Left lobe of liver (tissue), 2 donors: ENCODE data around the gene RAP1A. TPM values are rescaled to one million over a fixed set of nuclear protein-coding genes. Genes with fewer than 3 reads are reported as not detected.

Source experiments
- ATAC-seq: fragments of 200-7000 bp; cut with Tn5 transposase; one replicate; pipeline ENCODE4 v1.9.1; 2020; ENCODE audit warnings: mild to moderate bottlenecking, moderate library complexity
- DNase-seq: peaks from one replicate; pipeline ENCODE4 v3.0.0-alpha.2; 2020; ENCODE audit warnings: low spot score
- total RNA-seq: library from RNA; stranded (reverse); gene quantifications from one replicate; pipeline ENCODE4 v1.2.1, GENCODE V29; 2021
- donor health status: DM: no; HTN: no; CAD: no; lungs with moderate emphysema.
- donor health status: DM: no; HTN: yes; CAD: no.

The RAP1A gene
- total RNA-seq, 1 donor from 2014 or later = 30.0 TPM

DNA sequence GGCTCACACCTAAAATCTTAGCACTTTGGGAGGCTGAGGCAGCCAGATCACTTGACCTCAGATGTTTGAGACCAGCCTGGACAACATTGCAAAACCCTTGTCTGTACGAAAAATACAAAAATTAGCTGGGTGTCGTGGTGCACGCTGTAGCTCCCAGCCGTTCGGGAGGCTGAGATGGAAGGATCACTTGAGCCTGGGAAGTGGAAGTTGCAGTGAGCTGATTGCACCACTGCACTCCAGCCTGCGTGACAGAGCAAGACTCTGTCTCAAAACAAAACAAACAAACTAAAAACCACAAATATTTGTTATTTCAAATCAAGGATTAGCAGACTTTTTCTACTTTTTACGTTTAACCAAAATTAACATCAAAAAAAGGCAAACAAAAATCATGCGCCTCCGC lies 88.3 kb downstream of the RAP1A start:
- ATAC-seq (no peak), DNase-seq (no peak)

DNA sequence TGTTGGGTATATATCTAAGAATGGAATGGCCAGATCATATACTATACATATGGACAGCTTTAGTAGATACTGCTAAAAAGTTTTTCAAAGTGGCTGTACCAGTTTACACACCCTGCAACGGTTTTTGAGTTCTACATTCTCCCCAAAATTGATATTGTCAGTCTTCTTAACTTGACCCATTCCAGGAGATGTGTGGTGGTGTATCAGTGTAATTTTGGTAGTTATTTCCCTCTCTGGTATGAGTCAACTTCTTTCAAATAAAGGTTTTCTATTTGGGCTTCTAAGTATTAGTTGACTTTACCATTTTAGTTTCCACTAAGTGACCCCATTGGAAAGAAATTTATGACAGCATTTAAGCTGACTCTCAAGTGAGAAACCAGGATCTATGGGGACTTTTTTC lies 90.4 kb downstream of the RAP1A start:
- no peak for ATAC-seq
- DNase-seq = no peak

DNA sequence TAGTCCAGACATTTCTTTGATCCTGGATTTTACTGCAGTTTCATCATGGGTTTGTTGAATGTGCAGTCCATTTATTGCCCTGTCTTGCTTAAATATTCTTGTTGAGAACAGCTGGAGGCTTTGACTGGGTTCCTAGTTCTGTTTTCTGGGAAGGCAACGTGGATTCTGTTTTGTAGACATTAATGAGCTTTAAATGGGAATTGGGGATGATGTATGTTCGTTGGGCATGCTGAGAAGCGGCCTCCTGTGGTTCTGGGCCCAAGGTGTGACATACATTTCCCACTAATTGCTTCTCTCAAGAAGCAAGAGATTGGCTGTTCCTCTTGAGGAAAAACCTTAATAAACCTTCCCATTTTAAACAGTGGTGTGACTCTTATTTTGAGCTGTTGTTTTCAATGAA lies 96.7 kb downstream of the RAP1A start:
- ATAC-seq (no peak), DNase-seq (no peak)

DNA sequence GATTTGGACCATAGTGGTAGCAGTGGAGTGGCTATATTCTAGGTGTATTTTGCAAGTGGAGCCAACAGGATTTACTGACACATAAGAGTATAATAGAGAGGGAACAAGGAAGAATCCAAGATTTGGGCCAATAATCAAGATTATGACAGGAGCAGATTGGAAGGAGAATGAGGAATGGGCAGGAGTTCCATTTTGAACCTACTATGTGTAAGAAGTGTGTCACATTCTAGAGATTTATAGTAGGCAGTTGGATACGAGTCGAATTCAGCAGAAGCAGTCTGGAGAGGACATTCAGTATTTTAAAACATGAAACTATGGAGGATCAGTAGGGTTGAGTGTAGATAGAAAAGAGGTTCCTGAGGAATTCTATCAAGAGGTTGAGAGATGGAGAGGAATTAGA lies 97.9 kb downstream of the RAP1A start:
- no peak for ATAC-seq
- DNase-seq = no peak

DNA sequence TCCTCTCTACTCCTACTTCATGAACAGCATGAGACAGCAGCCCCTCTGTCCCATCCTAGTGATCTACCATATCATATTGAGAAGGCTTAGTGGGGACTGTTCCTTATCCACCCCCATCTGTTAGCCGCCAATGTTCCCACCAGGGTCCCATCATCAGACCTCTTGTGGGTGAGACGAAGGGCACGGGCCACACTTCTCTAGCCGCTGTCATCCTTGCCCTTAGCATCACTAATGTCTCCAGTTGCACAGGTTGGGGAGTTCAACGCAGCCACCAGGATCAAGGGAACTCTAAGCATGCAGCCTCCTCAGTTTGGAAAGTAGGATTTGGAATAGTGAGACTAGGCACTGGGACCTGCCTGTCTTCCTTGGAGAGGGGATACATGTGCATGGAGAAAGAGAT lies 99.5 kb downstream of the RAP1A start:
- no peak for ATAC-seq
- DNase-seq = peak; percentile 39

DNA sequence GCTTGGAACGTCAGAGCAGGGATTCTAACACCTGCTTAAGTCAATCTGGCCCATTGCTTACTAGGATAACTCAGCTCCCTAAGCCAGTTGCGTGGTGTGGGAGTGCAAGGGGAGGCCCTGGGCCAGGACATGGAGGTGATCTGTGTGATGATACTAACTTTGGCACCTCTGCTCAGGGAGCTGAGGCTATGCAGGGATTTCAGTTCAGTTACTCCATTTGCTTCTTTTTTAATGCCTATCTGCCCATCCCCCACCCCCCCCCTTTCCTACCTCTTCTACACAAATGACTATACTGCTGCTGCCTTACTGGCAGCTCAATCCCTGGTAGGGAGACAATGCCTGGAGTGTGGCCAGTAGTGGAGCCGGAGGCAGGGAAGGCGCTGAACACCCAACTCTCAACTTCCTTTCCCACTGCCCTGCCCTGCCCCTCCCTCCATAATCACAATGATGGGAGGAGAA lies 100.1 kb downstream of the RAP1A start:
- DNase-seq (peak; percentile 42), ATAC-seq (no peak)

DNA sequence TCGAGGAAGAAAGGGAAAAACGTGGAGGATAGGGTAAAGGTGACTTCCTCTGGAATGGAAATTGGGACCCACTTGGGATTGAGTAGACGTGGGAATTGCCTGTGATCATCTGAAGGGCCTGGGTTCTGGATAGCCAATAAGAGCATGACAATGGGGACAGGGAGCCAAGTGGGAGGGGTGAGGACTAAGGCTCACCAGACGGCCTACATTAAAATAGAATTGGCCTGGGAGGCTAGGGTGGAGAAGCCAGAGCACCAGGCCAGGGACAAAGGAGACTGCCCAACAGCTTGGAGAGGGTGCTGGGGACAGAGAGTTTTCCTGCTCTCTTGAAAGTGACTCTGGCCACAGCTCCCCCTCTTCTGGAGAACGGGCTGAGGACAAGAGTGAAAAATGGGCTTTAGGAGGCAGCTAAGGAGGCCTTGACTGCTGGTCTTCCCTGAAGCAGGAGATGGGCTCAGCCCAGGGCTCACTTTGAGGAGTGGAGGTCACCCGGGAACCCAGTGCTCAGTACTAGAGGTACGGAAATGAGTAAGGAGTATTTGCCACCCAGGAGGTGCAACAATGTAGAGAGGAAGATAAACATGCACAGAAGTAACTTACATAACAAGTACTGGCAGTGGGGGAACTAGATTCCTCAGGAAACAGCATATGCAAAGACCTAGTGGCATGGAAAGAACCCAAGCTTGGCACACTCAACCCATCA lies 100.8 kb downstream of the RAP1A start:
- peak; percentile 40 for DNase-seq
- ATAC-seq = no peak

DNA sequence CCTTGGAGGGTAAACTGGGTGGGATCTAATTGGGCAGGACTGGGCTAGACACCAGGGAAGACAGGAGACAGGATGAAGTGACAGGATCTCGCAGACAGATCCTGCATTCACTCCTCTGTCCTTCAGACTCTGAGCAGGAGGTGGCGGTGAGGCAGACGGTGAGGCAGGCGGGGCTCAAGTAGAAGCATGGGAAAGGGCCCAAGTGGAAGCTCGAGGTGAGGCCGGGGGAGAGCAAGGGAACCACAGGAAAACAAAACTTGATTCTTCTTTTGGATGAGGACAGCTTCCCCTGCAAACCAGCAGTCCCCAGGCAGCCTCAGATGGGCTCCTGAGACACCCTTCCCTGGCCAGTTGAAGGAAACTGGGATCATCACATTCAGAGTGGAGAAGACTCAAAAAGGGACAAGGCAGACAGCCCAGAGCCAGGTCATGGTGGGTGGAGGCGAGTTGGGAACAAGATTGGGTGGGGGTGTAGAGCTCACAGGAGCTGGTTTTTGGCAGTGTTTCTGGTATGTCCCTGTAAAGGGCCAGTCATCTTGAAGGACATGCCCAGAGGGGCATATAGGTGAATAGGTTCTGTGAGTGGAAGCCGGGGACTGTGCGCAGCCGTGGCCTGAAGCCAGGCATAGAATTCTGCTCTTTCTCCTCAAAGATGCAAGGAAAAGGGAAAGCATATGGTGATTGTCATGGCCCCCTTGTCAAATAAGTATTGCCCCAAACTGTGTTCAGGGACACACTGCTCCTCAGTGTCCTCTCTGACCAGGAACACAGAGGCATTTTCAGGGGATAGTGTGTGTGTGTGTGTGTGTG lies 101.6 kb downstream of the RAP1A start:
- DNase-seq = peak; percentile 40
- ATAC-seq = no peak

DNA sequence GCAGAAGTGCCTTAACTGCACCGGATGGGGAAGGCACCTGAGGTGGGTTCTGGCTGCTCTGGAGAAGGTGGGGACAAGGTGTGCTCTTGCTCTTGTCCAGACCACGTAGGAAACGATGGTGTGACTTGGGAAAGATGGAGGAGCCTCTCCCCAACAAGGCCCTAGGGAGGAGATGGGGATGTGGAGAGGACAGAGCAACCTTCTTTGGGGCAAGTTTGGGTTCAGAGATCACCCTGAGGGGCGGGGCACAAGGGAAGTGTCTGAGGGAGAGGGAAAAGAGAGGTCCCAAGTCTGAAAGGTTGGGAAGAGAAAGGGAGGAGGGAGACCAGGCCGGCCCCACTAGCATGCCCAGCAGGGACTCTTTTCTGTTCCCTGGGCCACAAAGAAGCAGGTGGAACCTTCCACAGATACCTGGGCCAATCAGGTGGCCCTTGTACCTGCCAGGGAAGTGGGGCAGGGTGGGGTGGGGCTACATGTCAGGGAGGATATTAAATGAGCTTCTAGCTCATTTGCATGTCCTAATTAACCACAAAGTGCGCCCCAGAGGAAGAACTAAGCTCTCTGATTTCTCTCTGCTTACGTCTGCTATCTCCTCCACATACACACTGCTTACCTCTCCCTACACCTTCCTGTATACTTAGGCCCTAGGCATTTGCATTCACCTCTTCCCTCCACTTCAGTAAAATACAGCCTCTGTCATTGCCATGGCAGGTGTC lies 103.7 kb downstream of the RAP1A start:
- DNase-seq (peak; percentile 37), ATAC-seq (no peak)

DNA sequence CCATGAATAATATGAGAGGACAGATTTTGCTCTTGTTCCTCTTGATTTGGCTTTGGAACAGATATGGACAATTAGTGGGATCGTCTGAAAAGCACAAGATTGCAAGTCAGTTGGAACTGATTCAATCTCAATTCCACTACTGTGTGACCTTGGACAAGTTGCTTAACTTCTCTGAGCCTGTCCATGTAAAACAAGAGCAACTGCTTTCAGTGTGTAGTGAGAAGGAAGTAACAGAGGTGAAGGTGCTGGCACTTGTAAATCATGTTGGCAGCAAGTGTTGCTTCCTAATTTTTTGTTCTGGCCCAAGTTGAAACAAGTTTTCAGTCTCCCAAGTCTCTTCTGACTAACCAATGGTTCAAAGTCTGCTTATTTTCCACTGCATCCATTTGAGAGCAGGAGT lies 104.3 kb downstream of the RAP1A start:
- ATAC-seq = no peak
- DNase-seq = no peak

DNA sequence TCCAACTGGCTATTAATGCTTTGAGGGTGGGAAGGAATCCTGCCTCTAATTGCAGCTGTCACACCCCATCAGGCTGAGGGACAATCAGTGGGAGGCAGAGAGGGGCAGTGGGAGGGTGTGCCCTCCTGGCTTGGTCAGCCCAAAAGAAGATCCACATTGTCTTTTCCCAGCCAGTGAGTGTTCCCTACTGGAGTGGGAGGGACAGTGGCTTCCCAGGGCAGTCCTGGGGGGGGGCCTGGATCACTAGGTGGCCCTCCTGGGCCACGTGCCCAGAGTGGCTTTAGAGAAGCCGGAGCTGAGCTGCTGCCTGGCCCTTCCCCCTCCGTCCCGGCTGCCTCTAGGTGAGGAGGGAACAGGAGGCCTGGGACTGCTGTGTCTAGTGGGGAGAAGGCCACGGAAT lies 105.6 kb downstream of the RAP1A start:
- peak; percentile 40 for DNase-seq
- ATAC-seq = peak; percentile 59

DNA sequence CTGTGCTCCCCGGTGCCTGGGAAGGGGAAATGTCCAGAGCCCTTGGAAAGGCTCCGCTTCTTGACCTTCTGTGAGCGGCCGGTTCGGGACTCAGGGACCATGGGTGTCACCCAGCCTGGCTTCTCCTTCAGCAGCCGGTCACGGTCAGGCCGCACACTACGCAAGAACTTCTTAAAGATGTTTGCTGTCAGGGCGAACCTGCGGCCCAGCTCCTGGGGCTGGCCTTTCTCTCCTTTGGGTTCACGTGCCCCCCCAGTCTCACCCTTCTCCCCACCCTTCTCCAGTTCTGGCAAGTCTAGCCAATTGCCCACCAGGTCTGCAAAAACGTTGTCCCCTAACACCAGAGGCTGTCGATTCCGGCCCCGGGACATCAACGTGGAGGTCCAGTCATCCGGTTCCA lies 107.5 kb downstream of the RAP1A start:
- ATAC-seq (no peak), DNase-seq (peak; percentile 31)

DNA sequence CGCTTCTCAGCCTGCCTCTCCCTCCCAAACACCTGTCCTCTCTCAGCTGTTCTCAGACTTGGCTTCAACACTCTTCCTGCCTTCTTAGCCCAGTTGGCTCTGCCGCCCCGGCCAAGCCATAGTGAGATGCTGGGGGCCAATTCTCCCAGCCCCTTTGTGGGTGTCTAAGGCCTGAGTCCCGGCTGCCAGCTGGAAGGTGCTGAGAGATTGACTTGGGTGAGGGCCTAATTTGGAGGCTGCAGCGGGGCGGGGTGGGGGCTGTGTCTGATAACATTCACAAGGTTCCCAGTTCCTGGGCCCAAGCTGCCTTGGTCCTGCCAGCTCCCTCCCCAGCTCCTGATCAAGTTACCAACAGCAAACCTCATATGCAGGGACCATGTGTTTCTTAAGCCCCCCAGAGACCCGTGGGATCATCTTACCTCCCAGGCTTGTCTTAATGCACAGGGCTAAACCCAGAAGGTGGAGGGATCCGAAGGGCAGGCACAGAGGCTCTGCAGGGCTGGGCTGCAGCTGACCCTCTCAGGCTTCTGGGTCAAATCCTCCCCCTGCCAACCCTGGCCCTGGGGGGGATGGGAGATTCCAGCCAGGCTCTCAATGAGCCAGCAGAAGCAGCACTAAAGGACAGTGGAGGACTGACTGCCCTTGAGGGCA lies 109.8 kb downstream of the RAP1A start:
- ATAC-seq (no peak), DNase-seq (no peak)

DNA sequence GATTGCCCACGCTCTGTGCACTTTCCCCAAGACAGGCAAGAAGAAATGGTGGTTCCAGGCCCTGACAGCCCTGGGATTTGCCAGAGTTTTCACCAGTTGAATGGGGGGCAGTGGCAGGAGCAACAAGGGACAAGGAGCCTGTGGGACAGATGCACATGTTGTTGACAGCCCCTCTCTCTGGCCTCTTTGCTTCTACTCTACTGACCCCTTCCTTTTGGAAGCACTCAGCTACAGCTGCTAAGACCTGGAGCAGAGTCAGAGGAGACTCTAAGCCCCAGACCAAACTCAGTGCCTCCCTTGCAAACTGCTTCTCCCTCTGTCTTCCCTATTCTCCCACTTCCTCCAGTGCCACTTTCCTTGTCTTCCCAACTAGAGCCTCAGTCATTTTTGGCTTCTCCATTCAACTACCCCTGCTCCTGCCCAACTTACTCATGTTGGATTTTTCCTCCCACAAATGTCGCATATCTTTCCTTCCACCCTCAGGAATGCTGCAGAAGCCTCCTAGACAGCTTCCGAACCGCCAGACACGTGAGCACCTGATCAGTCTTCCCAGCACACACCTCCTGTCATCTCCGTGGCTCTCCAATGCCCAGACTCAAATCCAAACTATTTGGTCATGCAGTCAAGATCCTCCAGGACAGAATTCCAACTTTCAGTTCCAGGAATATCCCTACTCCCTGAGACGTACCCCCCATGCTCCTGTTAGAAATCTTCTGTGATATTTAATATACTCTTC lies 110.5 kb downstream of the RAP1A start:
- DNase-seq (no peak), ATAC-seq (no peak)

DNA sequence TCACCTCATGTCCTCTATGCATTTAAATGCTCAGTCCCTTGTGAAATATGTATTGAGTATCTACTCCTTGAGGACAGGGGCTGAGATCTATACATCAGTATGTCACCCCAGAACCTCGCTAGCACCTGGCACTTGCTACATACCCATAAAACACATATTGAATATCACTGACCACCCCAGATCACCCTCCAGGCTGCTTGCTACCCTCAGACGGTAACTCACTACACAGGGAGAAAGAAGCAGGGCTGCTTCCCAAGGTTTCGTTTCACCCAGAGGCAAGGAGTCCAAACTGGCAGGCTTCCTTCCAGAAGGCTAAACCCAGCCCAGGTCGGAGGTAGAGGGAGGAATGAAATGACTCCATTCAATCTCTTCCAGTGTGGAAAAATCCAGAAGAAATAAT lies 111.1 kb downstream of the RAP1A start:
- DNase-seq (no peak), ATAC-seq (no peak)

DNA sequence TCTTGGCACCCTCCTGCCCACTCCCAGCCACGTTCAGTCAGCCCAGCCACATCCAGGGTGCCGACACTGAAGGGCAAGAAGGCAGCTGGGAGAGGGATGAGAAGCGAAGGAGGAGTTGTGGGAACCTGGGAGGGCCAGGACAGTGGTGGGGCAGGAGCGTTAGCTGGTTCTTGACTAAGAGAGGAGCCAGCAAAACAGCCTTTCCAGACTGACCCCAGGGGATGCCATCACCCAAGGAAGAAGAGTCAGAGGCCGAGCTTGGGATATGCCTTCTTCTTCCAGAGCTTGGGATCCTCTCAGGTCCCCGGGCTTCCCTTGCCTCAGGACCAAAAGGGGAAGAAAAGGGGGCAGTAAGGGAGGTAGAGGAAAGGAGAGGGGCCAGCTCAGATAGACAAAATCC lies 112.4 kb downstream of the RAP1A start:
- DNase-seq = no peak
- ATAC-seq = no peak

DNA sequence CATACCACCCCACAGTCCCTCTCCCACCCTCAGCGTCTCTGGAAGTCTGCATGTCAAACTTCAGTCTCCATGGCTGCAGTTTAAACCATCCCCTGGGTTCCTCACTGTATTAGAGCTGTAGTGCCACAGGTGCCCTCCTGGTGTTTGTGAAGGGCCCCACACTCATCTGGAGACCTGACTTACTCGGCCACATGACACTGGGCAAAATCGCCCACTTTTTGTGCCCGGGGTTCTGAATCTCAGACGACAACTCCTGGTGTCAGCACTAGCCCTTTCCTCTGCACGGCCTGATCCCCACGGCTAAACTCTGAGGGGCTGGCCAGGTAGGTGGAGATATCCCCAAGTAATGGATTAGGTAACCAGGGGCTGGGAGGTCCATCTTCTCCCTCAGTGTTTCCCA lies 113.1 kb downstream of the RAP1A start:
- ATAC-seq = no peak
- no peak for DNase-seq

DNA sequence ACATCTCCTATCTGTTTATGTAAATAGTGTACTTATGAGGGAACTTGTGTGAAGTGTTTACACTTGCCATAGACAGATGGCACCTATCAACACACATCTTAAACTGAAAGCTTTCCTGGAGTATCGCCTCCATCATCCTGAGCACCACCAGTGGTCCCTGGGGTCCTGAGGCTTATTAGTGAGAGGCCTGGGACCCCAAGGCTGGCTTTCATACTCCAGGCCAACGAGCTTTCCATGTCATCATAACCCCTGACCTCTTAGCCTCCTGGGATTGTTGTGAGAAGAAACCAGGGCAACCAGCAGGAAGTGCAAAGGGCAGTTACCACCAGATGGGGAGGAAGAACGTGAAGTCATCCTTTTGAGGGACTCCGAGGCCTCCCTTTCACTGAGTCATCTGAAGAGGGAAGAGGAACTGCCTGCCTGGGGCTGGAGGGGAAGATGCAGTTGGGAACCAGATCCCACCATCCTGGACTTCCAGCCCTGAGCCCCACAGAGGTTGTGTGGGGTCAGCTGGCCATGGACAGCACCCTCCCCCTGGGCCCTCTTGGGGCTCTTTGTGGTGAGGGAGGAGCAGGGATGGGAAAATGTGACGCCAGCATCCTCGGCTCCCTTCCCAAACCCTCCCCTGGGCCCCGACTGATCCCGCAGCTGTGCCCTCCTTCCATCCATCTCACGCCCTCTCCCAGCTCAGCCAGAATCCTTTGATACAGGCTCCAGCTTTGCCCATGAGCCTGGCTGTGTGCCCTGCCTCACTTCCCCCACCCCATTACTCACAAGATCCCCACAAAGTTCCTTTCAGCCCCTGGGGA lies 113.8 kb downstream of the RAP1A start:
- peak; percentile 47 for ATAC-seq
- DNase-seq = no peak

DNA sequence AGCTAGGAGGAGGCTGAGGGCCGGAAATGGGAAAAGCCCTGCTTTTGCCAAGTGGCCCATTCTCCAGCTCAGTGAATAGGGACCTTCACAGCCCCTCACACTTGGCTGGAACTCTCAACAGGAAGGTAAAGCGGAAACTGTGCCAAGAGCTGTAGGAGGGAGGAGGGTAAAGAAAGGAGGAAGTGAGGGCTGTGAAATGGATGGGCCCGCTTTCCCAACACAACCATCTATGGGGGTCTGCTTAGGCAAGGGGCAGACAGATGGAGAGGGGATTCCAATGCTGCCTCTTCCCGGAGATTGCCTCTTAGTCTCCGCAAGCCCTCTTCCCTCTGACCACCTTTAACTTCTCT lies 114.4 kb downstream of the RAP1A start:
- ATAC-seq (no peak), DNase-seq (no peak)

DNA sequence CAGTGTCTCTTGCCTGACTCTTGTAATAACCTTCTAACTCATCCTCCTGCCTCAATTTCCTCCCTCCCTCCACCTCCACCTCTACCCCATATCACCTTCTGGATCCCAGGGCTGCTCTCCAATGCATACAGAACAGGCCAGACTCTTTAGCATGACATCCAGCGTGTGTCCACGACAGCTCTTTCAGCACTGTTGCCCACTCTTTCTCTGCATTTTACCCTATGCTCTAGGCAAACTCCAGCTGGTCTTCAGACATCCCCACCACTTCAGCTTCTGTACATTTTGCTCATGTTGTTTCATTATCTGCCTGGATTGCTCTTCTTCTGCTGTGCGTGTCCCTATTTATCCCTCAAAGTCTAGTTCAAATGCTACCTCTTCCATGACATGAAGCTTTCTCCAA lies 114.8 kb downstream of the RAP1A start:
- ATAC-seq (no peak), DNase-seq (no peak)
